ENCODE results near the gene GADD45GIP1. TPM values are rescaled to one million over a fixed set of nuclear protein-coding genes. Genes with fewer than 3 reads are reported as not detected.

Gene GADD45GIP1
- total RNA-seq, 1 experiment from 2014 or later, result 35.9 TPM

- POLR2A ChIA-PET, result no interaction called here
- H3K9me3 ChIP-seq (ENCODE audit: control insufficient read depth in 1 of 2, insufficient read depth in 1 of 2, low read depth in 1 of 2, low read length in 2 of 2), result no peaks in the 10 kb centered on the region
- no peak for TF ChIP-seq JUND (IDR thresholded peaks at IDR 0.05)
- TF ChIP-seq ZBTB33 (IDR thresholded peaks at IDR 0.05; ENCODE audit: extremely low read depth, insufficient replicate concordance, low read length), result no peak
- no peak for TF ChIP-seq EGR1 (IDR thresholded peaks at IDR 0.05; ENCODE audit: low read depth)
- no peak for TF ChIP-seq CBX3 (IDR thresholded peaks at IDR 0.05; ENCODE audit: low read depth)
- TF ChIP-seq ZFX (IDR thresholded peaks at IDR 0.05), result no peak
- no peak for TF ChIP-seq CTCF (IDR thresholded peaks at IDR 0.05 in 2 of 3, conservative IDR thresholded peaks at IDR 0.05 in 1 of 3; ENCODE audit: borderline replicate concordance in 1 of 3, insufficient read depth in 1 of 3, low read depth in 2 of 3, low read length in 2 of 3)
- no peak for TF ChIP-seq SRF (IDR thresholded peaks at IDR 0.05; ENCODE audit: low read depth)
- no peak for TF ChIP-seq MAX (IDR thresholded peaks at IDR 0.05)
- no peak overlapping the region for H3K9ac ChIP-seq (ENCODE audit: low read length)
- no TSS peak for BruUV-seq (replicated peaks)
- H3K9me2 ChIP-seq (ENCODE audit: insufficient read depth), result no peaks in the 10 kb centered on the region
- intact Hi-C loops (cut with micrococcal nuclease), result no loop called here
- no peaks in the 10 kb centered on the region for H3K27me3 ChIP-seq (ENCODE audit: insufficient read depth, low read length)
- H3K4me2 ChIP-seq (ENCODE audit: low read length), result no peak overlapping the region
- peaks cover 26% of the 10 kb centered on the region for H3K79me2 ChIP-seq (ENCODE audit: insufficient read depth, low read length)
- ATAC-seq (no peak), DNase-seq (ENCODE audit: low read depth, low spot score) (no peak)
- no peak overlapping the region for H3K27ac ChIP-seq (ENCODE audit: low read depth, low read length)
- CTCF ChIA-PET, result interaction anchor here (0.6 kb wide), 2 partner anchors 10 to 18 kb away, joined by 3 read pairs; partner anchors contain the start of gene DAND5
- peaks cover 0 to 6% of the 10 kb centered on the region in 2 experiments; a peak in 1 of 4 replicates for H3K36me3 ChIP-seq (ENCODE audit: control insufficient read depth in 1 of 2, insufficient read depth in 2 of 2, low read length in 2 of 2)
- no peaks in the 10 kb centered on the region for H4K20me1 ChIP-seq (ENCODE audit: insufficient read depth)
- RAD21 ChIA-PET (ENCODE audit: low non-redundant PET in 1 of 2, low total read pairs in 2 of 2, uncharacterized antibody in 2 of 2, unreplicated experiment in 2 of 2), result no interaction called here
- H3K4me3 ChIP-seq (replicated peaks in 1 of 2; ENCODE audit: low read depth in 1 of 2, low read length in 2 of 2), result no peak overlapping the region
- peaks cover 9 to 24% of the 10 kb centered on the region in 2 experiments for H3K4me1 ChIP-seq (ENCODE audit: control insufficient read depth in 1 of 2, insufficient read depth in 2 of 2, low read length in 2 of 2)
- no peak overlapping the region for H2AFZ ChIP-seq (ENCODE audit: low read depth, low read length, poor library complexity, severe bottlenecking)
These were observed 2.5 kb upstream of the GADD45GIP1 start for GRCh38 chr19:12959481-12959880.
